Neural cell (in vitro differentiated cells): ENCODE results near the gene SRGAP2B. TPM values are rescaled to one million over a fixed set of nuclear protein-coding genes. Genes with fewer than 3 reads are reported as not detected.
"Not testable (repeated sequence)": the region's sequence is repeated elsewhere in the genome, so short reads cannot be mapped to it uniquely, and the experiment has no call there.

ENCODE experiments used
- H2AFZ ChIP-seq: fragments of 200-600, 300-800 bp; sonication (generic), shearing (Covaris generic); 2 replicates; pipeline ENCODE4 v1.6.0; 2014; ENCODE audit warnings: low read depth, mild to moderate bottlenecking, antibody characterized with exemption, low read length, moderate library complexity
- H3F3A ChIP-seq: fragments of 200-600 bp; shearing (Covaris generic); 2 replicates; pipeline ENCODE4 v1.6.1; 2016; ENCODE audit warnings: mild to moderate bottlenecking, moderate library complexity, mixed read lengths, antibody characterized with exemption, low read length; ENCODE audit not compliant: insufficient read depth, poor library complexity, severe bottlenecking
- H3K27ac ChIP-seq: fragments of 200-600, 300-800 bp; sonication (generic), shearing (Covaris generic); 2 replicates; pipeline ENCODE4 v1.5.1; 2014; ENCODE audit warnings: mild to moderate bottlenecking, low read length, moderate library complexity
- H3K27me3 ChIP-seq: fragments of 300-800, 200-600 bp; sonication (generic), shearing (Covaris generic); 2 replicates; pipeline ENCODE4 v1.6.0; 2014; ENCODE audit warnings: mild to moderate bottlenecking, low read depth, low read length, moderate library complexity; ENCODE audit not compliant: insufficient read depth
- H3K36me3 ChIP-seq: fragments of 300-800, 200-600 bp; sonication (generic), shearing (Covaris generic); 2 replicates; pipeline ENCODE4 v1.5.1; 2014; ENCODE audit warnings: mild to moderate bottlenecking, antibody characterized with exemption, low read length, moderate library complexity; ENCODE audit not compliant: insufficient read depth
- H3K4me2 ChIP-seq: fragments of 300-800, 200-600 bp; sonication (generic), shearing (Covaris generic); 2 replicates; pipeline ENCODE4 v1.6.0; 2014; ENCODE audit warnings: mild to moderate bottlenecking, low read length
- H3K4me3 ChIP-seq: fragments of 300-800, 200-600 bp; sonication (generic), shearing (Covaris generic); 2 replicates; pipeline ENCODE4 v1.5.1; 2014; ENCODE audit warnings: mild to moderate bottlenecking, low read length, moderate library complexity
- H3K79me2 ChIP-seq: fragments of 200-600 bp; shearing (Covaris generic); replicated peaks from 2 replicates; pipeline ENCODE4 v1.6.0; 2014; ENCODE audit warnings: mild to moderate bottlenecking, low read length, moderate library complexity; ENCODE audit not compliant: insufficient read depth
- H3K9ac ChIP-seq: fragments of 300-800, 200-600 bp; sonication (generic), shearing (Covaris generic); 2 replicates; pipeline ENCODE4 v1.6.1; 2016; ENCODE audit warnings: mild to moderate bottlenecking, low read length, mixed read lengths
- H3K9me2 ChIP-seq: fragments of 200-600 bp; shearing (Covaris generic); 2 replicates; pipeline ENCODE4 v1.6.1; 2016; ENCODE audit warnings: mild to moderate bottlenecking, low read length, mixed read lengths; ENCODE audit not compliant: insufficient read depth
- H3K9me3 ChIP-seq: fragments of 200-600, 300-800 bp; sonication (generic), shearing (Covaris generic); 2 replicates; pipeline ENCODE4 v1.6.1; 2016; ENCODE audit warnings: mild to moderate bottlenecking, mixed run types, low read length, moderate library complexity, mixed read lengths
- H4K20me1 ChIP-seq: fragments of 200-600 bp; shearing (Covaris generic); 2 replicates; pipeline ENCODE4 v1.6.1; 2016; ENCODE audit warnings: mild to moderate bottlenecking, mixed run types; ENCODE audit not compliant: insufficient read depth
- polyA plus RNA-seq: library from polyadenylated mRNA; depleted of rRNA; stranded (reverse); fragments of >200 nt; gene quantifications from 2 replicates; pipeline ENCODE4 v1.2.3, GENCODE V29; 2014

The SRGAP2B gene
- polyA plus RNA-seq, 1 donor from 2014 or later, result 11.8 TPM

DNA sequence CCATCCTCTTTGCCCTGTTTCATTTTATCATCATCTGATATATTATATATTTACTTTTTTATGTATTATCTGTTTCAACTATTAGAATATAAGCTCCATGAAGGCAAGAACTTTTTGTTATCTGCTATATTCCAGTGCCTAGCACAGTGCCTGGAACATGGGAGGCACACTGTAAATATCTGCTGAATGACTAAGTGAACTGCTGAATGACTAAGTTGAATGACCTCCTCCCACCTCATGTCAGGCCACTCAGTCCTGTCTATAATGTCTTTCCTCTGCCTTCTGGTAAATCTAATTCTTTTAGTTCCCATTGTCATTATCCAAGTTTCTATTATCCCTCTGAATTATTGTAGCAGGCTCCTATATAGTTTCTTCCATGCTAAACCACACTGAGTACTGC lies 156.5 kb downstream of the SRGAP2B start:
- H3K27me3 ChIP-seq, H3K9me3 ChIP-seq, H3K4me3 ChIP-seq, H3K9me2 ChIP-seq, H3K4me2 ChIP-seq, H4K20me1 ChIP-seq, H2AFZ ChIP-seq, H3F3A ChIP-seq, H3K9ac ChIP-seq, H3K27ac ChIP-seq, H3K36me3 ChIP-seq, H3K79me2 ChIP-seq: not testable (repeated sequence)

DNA sequence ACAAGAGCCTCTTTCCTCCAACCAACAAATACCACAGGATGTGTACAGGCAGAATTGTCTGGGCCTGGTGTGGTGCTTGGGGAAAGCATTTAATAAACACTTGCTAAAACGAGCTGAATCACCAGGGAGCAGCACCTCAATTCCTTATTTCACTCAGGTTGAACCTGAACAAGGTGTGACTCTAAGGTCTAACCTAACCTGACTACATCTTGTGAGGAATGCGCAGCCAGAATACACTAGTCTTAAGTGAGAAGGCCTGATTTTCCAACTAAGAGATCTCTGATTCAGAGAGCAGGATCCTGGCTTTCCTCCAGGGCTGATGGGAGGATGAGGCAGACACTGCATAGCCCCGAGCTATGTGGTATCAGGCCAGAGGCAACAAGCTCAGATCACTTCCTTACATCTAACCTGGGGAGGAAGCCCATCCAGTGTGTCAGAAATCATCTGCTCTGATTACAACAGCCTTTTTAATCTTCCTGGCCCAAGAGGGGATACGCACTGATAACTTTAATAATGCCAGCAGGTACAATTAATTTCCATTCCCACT lies 158.9 kb downstream of the SRGAP2B start:
- H3K9me3 ChIP-seq, H3K79me2 ChIP-seq, H3K4me3 ChIP-seq, H3K36me3 ChIP-seq, H3K9me2 ChIP-seq, H3K4me2 ChIP-seq, H3K27ac ChIP-seq, H3K9ac ChIP-seq, H3F3A ChIP-seq, H2AFZ ChIP-seq, H4K20me1 ChIP-seq, H3K27me3 ChIP-seq: not testable (repeated sequence)

DNA sequence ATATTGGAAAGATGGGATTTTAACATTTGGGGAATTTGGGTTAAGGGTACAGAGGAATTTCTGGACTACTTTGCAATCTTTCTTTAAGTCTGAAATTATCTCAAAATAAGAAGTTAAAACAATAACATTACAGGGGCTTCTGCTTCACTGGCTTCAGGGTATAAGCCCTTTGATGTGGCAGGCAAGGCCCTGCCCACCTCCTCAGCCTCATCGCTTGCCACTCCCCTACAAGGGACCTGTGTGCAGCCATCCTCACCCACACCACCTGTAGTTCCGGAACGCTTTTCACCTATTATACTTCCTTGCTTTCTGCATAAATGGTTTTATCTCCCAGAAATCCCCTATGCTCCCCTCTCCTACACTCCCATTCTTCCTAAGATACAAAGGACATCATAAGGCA lies 159.8 kb downstream of the SRGAP2B start:
- H3K4me3 ChIP-seq, H2AFZ ChIP-seq, H4K20me1 ChIP-seq, H3K27me3 ChIP-seq, H3F3A ChIP-seq, H3K9ac ChIP-seq, H3K4me2 ChIP-seq, H3K27ac ChIP-seq, H3K36me3 ChIP-seq, H3K79me2 ChIP-seq, H3K9me2 ChIP-seq, H3K9me3 ChIP-seq: not testable (repeated sequence)

DNA sequence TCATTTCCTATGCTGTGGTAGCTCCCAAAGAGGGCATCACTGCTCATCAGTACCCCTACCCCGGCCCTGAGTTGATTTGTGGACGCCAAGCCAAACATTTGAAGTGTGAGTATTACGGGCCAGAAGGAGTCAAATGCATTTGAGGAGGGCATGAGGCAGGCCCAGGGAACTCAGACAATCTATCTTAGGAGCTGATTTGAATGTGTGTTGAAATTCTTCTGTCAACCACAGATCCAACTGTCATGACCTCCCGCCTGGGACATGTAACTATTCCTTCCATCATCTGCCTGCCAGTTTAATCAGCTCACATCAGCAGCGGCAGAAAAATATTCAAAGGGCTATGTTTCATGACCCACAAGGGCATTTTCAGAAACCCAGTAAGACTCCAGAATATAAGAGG lies 162.1 kb downstream of the SRGAP2B start:
- H3K4me2 ChIP-seq, H3K27ac ChIP-seq, H3K4me3 ChIP-seq, H3K9me2 ChIP-seq, H3K79me2 ChIP-seq, H3K9ac ChIP-seq, H3F3A ChIP-seq, H3K9me3 ChIP-seq, H3K27me3 ChIP-seq, H3K36me3 ChIP-seq, H4K20me1 ChIP-seq, H2AFZ ChIP-seq: not testable (repeated sequence)

DNA sequence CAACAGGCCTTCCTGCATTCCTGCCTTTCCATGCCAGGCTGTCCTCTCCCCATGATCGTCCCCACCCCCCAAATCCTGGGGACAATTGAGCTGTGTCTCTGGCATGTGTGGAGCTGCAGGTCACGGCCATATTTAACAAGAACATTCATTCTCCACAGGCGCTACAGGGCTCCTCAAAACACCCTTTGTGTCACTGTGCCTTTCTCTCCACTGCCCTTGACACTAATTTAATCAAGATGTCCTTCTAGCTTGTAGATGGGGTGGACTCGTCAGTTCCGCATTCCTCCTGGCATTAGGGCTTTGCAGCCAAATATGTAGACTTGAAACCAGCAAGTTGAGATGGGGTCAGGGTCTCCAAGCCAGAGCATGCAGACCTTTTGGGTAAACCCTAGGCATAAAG lies 163.0 kb downstream of the SRGAP2B start:
- H3K9ac ChIP-seq, H3K9me3 ChIP-seq, H4K20me1 ChIP-seq, H3K27me3 ChIP-seq, H3K4me2 ChIP-seq, H3F3A ChIP-seq, H3K9me2 ChIP-seq, H3K27ac ChIP-seq, H3K79me2 ChIP-seq, H3K4me3 ChIP-seq, H3K36me3 ChIP-seq, H2AFZ ChIP-seq: not testable (repeated sequence)

DNA sequence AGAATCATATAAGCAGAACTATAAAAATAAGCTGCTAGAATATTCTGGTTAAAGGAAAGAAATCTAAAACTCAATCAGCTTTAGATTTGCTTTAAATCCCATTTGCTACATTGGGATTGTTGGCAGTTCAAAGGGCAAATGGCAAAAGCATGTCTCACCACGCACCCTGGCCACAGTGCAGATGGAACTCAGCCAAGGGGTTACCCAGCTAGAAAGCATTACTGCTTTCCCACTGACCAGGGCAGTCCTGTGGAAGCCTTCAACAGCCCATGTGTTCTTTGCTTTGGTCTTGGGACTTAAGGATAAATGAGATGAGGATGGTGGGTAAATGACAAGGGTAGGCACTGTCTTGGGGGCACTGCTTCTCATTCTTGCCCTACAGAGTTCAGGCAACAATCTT lies 163.6 kb downstream of the SRGAP2B start:
- H3K9me3 ChIP-seq, H3K9ac ChIP-seq, H3K4me3 ChIP-seq, H3K27ac ChIP-seq, H3K79me2 ChIP-seq, H3K36me3 ChIP-seq, H3K9me2 ChIP-seq, H4K20me1 ChIP-seq, H3K27me3 ChIP-seq, H3F3A ChIP-seq, H2AFZ ChIP-seq, H3K4me2 ChIP-seq: not testable (repeated sequence)

DNA sequence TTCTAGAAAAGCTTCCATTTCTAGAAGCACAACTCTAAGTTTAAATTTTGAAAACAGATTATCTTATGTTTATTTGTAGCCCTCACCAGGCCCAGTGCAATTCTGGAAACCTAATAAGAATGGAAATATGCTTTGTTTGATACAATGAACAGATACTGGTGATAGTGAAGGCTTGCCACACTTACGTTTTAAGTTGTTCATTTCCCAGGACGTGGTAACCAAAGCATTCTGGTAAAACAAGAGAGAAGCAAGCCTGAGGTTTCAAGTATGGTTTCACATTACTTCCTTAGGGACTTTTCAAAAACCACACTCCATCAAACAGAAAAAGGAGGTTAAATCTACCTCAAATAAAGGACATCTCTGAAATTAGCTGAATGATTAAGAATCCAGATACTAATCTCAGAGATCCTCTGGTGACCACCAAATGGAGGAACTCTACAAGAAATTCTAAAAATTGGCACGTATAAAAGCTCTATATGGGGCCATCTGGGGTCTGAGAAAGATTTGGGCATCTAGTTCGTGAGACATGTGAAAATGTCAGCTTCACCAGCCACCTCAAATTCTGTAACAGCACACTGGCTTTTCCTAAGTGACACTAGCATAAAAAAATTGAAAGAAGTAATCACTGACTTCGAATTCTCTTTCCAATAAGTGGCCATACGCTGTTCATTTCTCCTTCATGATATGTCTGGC lies 164.9 kb downstream of the SRGAP2B start:
- H3K27me3 ChIP-seq, H3K36me3 ChIP-seq: not testable (repeated sequence)

DNA sequence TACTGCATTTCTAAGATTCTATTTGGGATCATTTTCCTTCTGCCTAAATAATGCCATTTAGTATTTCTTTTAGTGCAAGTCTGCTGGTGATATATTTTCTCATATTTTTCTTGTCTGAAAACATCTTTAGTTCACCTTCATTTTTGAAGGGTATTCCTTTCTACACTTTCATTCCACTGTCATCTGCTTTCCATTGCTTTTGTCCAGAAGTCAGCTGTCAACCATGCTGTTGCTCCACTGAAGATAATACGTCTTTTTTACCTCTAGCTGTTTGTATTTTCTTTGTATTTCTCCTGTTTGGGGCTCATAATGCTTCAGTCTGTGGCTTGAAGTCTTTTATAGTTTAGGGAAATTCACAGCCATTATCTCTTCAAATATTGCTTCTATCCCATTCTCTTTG lies 167.8 kb downstream of the SRGAP2B start:
- H3F3A ChIP-seq, H3K4me2 ChIP-seq, H3K36me3 ChIP-seq, H3K27me3 ChIP-seq, H2AFZ ChIP-seq, H3K9me2 ChIP-seq, H3K79me2 ChIP-seq, H4K20me1 ChIP-seq, H3K27ac ChIP-seq, H3K9me3 ChIP-seq, H3K4me3 ChIP-seq, H3K9ac ChIP-seq: not testable (repeated sequence)

More for the DNA sequence above, 164.9 kb downstream of the SRGAP2B start:
- not testable (repeated sequence) for H4K20me1 ChIP-seq, H3K4me2 ChIP-seq, H3K4me3 ChIP-seq, H3K79me2 ChIP-seq, H2AFZ ChIP-seq, H3K9ac ChIP-seq, H3K9me3 ChIP-seq, H3K9me2 ChIP-seq, H3K27ac ChIP-seq, H3F3A ChIP-seq
